GM19467 (cell line): ENCODE measurements around the gene CD70.
"Not testable (repeated sequence)": the region's sequence is repeated elsewhere in the genome, so short reads cannot be mapped to it uniquely, and the experiment has no call there.

Source experiments
- ATAC-seq: cut with Tn5 transposase; IDR thresholded peaks from one replicate; pipeline ENCODE4 v1.9.1; 2021; ENCODE audit warnings: mild to moderate bottlenecking, moderate library complexity; ENCODE audit not compliant: unreplicated experiment

CD70 gene

GRCh38 chr19:6590827-6591319 is at the start of gene CD70:
Gene CD70, minus strand, starts transcription at chr19:6591150. Its CDS starts 148 bp downstream, at chr19:6591002.
- ATAC-seq = peak; percentile 44

- ATAC-seq = not testable (repeated sequence)
Observed at GRCh38 chr19:6640333-6640732, 49.4 kb upstream of the CD70 start.

- no peak for ATAC-seq
Observed at GRCh38 chr19:6639439-6639838, 48.5 kb upstream of the CD70 start.

GRCh38 chr19:6633456-6633813 is 42.5 kb upstream of the CD70 start:
- ATAC-seq = not testable (repeated sequence)

GRCh38 chr19:6632747-6633455 is 42.0 kb upstream of the CD70 start:
- not testable (repeated sequence) for ATAC-seq

GRCh38 chr19:6632002-6632621 is 41.2 kb upstream of the CD70 start:
- ATAC-seq = no peak

GRCh38 chr19:6626764-6627163 is 35.8 kb upstream of the CD70 start:
- no peak for ATAC-seq

GRCh38 chr19:6617374-6617773 is 26.4 kb upstream of the CD70 start:
- no peak for ATAC-seq

GRCh38 chr19:6616011-6616410 is 25.1 kb upstream of the CD70 start:
- ATAC-seq = no peak

- ATAC-seq = no peak
Observed at GRCh38 chr19:6613711-6614110, 22.8 kb upstream of the CD70 start.

- no peak for ATAC-seq
Observed at GRCh38 chr19:6610934-6611852, 20.2 kb upstream of the CD70 start.

- ATAC-seq = no peak
Observed at GRCh38 chr19:6608940-6609339, 18.0 kb upstream of the CD70 start.

- not testable (repeated sequence) for ATAC-seq
Observed at GRCh38 chr19:6608146-6608545, 17.2 kb upstream of the CD70 start.

GRCh38 chr19:6606276-6607070 is 15.5 kb upstream of the CD70 start:
- not testable (repeated sequence) for ATAC-seq

- no peak for ATAC-seq
Observed at GRCh38 chr19:6604906-6605305, 14.0 kb upstream of the CD70 start.

- no peak for ATAC-seq
Observed at GRCh38 chr19:6602729-6603114, 11.8 kb upstream of the CD70 start.

- peak; percentile 62 for ATAC-seq
Observed at GRCh38 chr19:6601537-6602052, 10.6 kb upstream of the CD70 start.

GRCh38 chr19:6600951-6601536 is 10.1 kb upstream of the CD70 start:
- not testable (repeated sequence) for ATAC-seq

- ATAC-seq = no peak
Observed at GRCh38 chr19:6599866-6600454, 9.0 kb upstream of the CD70 start.
